ENCODE results near the gene DRGX.

Gene DRGX

GRCh38 chr10:49407552-49408137, 11.8 kb upstream of the DRGX start:
- DNase-seq: no peak

DNA sequence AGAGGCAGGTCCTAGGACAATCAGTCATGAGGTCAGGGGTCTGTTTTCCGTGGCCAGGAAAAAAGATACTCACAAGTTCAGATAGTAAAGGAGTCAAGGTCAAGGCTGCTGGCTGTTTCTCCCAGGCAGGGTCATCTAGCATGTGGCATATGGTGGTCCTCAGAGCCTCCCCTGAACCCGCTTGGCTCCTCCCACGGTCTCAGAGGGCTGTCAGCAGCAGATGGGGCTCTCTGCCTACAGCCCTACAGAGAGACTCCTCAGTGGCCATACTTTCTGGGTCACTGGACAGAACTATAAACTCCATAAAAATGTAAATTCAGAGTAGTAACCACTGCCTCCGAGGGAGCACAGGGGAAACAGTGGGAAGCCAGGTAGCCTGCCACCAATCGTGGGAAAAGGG, 11.3 kb upstream of the DRGX start:
- DNase-seq: no peak

- DNase-seq: no peak
Observed at GRCh38 chr10:49404321-49404878, 8.5 kb upstream of the DRGX start.

GRCh38 chr10:49403363-49403762, 7.5 kb upstream of the DRGX start:
- DNase-seq: no peak

DNA sequence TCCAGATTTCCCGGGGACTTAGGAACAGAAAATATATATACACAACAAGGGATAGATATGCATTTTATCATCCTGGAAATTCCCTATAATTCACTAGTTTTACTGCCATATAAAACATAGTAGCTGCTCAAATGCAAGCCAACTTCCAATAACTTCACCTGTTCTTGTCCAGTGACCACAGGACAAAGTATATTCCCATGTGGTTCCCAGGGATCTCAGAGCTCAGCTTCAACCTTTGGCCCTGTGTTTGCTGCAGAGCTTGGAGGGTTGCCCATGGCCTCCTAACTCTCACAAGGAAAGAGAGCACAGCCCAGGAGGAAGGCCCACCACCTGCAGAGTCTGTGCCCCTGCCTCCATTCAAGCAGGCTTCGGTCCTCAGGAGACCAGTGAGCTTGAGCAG, 4.5 kb upstream of the DRGX start:
- no peak for DNase-seq

DNA sequence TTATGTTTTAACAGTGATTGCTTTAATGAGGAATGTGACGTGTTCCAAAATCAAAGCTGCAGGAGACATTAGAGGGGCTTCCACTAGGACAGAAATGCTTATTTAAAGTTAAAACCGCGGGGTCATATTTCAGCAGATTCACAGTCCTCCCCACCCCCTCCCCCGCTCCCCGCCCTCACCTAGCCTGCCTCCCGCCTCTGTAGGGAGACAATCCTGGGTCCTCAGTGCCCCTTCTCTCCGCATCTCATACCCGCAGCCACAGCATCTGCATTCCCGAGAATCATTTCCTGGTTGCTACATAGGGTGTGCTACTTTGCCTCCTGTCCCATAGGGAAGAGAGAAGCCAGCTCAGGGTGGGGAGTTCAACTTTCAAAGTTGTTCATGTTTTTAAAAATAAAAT, 3.1 kb upstream of the DRGX start:
- DNase-seq: no peak

DNA sequence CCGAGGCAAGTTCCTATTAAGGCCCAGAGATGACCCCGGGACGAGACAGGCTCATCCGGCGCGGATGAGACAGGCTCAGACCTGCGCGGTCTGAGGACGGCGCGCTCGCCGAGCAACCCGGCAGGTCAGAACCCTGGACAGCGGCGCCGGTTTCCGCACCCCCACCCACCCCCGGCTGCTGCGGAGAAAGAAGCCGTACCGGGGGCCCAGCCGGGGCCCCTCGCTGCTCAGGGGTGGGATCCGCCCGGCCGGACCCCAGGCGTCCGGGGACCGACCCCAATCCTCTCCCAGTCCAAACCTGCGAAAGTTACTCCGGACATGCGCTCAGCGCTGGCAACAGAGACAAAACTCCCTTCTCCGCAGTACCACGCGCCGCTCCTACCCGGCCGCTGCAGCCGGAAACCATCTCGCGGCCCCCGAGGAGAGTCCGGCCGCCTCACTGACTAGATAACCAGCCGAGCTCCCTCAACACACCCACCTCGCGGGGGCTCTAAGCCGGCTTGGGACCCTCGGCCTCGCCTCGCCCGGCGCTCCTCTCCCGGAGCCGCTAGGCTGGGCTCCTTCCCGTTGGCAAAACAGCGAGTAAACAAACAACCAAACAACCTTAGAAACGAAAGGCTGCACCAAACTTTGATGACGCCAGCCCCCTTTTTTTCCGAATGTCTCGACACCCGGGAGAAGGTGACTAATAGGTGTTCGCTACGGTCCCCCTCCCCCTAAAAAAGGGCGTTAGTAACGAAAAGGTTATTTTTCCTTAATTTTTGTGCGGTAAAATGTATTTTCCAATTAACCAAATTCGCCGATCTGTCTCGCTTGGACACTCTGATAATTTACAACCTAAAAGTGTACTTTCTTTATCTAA, 2.3 kb upstream of the DRGX start:
- no peak for DNase-seq

- no peak for DNase-seq
Observed at GRCh38 chr10:49397036-49397999, 1.4 kb upstream of the DRGX start.

GRCh38 chr10:49396666-49396999, 744 bp upstream of the DRGX start:
- no peak for DNase-seq

- no peak for DNase-seq
Observed at GRCh38 chr10:49394933-49395740, 752 bp downstream of the DRGX start.

DNA sequence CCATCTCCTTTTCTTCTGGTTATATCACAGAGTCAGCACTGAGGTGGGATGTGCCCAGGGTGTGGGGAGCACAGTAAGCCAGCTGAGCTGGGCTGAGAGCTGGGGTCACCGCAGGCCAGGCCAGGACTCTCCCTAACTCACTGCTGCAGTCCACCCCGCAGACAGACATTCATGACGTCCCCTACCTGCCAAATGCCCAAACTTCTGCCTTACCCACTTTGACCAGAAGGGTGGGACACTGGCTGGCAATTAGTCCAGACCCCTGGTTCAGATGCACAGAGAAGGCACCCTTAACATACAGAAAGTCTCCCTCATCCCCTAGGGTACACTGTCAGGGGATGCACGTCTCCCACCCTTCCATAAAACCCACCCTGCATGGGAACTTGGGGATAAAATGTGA, 2.1 kb downstream of the DRGX start:
- DNase-seq: no peak

DNA sequence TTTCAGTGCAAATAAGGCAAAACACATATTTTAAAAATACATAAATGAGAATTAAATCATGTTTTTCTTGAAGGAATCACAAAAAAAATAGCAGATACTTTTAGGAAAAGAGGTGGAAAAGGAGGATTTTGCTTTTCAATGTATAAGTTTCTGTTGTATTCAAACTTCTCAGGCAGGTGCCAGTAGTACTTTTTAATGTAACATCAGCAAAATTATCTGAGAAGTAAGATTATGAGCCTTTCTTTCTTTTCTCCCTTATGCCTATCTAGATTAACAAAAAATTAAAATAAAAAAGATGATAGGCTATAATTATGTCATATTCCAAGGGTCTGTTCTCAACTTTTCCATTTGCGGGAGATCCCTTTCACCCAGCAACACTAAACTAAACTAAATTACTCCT, 2.6 kb downstream of the DRGX start:
- DNase-seq: no peak

DNA sequence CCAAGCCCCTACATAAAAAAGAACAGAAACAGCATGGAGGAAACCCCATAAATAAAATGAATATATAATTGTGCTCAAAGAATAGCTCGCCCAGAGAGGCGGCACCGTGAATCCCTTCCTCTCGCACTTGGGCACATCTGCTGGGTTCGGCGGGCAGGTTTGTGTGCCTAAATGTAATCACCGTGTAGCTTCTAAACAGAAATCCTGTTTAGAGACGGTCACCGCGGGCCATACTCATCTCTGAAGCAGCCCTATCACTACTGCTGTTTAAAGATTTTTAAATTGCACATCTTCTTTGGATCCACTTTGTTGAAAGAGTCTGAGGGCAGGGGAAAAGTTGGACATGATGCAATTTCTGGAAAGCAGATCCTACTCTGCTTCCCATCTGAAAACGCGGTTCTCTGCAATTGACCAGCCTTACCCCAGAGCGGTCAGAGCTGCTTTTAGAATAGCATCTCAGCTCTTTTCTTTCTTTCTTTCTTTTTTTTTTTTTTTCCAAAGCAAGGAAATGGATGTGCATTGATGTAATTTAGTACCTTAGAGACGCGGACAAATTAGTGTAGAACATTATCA, 6.4 kb downstream of the DRGX start:
- DNase-seq: no peak

DNA sequence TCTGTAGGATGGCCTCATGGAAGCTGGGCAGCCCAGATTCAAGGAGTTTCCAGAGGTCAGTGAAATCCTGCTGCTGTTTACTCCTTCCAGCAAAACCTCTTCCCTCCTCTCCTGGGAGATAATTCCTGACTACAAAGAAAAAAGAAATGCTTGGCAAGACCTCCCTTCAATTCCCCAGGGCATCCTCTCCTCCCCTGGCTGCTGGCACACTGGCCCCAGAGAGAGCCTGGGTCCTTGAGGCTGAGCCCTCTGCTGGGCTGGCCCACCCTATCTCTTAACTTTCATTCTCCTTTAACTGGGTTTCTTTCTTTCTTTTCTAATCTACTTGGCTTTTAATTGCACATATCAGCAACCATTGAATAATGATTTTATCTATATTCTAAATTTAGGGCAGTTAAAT, 7.7 kb downstream of the DRGX start:
- DNase-seq: no peak

GRCh38 chr10:49387071-49387470, 8.8 kb downstream of the DRGX start:
- DNase-seq: no peak

DNA sequence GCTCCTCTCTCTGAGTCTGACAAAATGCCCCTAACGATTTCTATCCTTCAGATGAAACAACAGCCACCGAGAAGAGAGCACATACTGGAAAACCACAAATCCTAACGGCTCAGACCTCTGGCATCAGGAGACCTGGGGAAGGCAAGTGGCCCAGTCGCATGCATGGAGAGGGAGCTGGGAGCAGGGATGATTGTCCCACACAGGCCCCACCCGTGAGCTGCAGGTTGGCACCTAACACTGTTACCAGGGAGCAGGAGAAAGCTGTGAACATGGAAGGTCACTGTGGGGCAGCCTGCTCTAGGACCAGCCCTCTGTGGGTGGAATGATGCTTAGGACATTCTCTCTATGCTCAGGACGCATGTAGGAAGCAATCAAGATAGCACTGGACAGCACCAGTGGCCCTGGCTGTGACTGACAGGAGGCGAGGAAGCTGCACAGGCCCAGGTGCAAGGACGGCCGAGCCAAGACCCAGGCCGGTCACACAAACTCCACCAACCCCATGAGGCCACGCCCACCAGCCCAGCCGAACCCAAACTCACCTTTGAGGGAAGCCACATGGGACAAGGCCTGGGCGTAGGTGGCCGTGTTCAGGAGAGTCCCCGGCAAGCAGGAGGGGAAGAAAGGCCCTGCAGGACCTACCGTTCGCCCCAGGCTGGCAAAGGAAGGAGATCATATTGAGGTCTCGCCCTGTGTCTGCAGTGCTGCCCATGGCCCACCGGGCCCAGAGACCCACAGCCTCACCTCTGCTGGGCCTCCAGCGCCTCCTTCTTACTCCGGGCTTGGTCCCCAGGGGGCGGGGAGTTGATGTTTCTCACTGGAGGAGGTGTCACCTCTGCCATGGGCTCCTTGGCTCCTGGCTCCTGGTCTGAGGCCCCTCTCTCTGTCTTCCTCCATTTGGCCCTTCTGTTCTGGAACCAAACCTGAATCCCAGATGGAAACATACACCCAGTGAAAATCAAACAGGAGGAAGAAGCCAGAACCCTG, 9.7 kb downstream of the DRGX start:
- no peak for DNase-seq

- DNase-seq: no peak
Observed at GRCh38 chr10:49384268-49384953, 11.5 kb downstream of the DRGX start.

DNA sequence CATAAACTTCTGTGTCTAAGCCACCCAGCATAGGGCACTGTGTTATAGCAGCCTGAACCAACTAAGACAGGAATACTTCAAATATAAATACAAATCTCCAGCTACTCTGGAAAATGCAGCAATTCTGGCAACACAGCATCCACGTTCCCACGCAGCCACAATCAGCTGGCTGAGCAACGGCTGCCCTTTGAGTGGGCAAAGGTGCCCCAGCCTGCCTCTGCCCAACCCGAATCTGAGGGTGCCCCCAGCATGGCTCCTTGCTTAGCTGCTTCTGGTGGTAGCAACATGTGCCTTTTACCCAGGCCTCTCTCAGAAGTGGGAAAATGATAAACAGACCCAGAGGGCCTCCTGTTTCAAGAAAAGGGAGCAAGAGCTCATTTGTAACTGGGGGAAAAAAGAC, 12.0 kb downstream of the DRGX start:
- no peak for DNase-seq

DNA sequence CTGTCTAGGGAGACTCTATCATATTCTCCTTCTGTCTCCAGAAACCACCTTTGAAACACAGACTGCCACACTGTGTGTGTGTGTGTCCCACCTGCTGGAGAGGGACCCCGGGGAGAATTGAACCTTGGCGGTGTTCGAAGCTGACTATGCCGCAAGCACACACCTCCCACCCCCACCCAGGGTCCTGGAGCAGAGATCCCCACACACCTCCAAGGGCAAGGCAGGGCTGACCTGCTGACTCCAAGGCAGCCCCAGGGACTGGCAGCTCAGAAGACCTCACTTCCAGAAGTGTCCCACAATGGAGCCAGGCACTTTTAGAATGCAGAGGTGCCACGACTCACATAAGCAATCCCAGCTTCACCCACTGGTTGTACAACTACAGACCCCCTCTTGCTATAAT, 13.1 kb downstream of the DRGX start:
- DNase-seq: no peak

- DNase-seq: no peak
Observed at GRCh38 chr10:49382226-49382625, 13.7 kb downstream of the DRGX start.

Data from NCI-H2029 (cell line).